WTC11 (cell line): ENCODE data around the gene GNPDA1. TPM values are rescaled to one million over a fixed set of nuclear protein-coding genes. Genes with fewer than 3 reads are reported as not detected.

Experiments
- ATAC-seq: fragments of 200-7000 bp; cut with Tn5 transposase; 2 replicates; pipeline ENCODE4 v1.10.0; 2021; ENCODE audit warnings: mild to moderate bottlenecking, moderate library complexity
- CTCF ChIA-PET: fragments of 300-600 bp; sonication (Branson Sonifier 250); formaldehyde crosslinking; loops from one replicate; lab custom pipeline; 2021; ENCODE audit warnings: antibody characterized with exemption; lab: Charles Lee
- POLR2A ChIA-PET: fragments of 350-600 bp; sonication (Branson Sonifier 250); formaldehyde crosslinking; loops from one replicate; lab custom pipeline; 2021; ENCODE audit warnings: antibody characterized with exemption; lab: Charles Lee
- DNase-seq: peaks from one replicate; pipeline ENCODE4 v3.0.0; 2021; ENCODE audit warnings: low spot score
- H3K27ac Mint-ChIP-seq: 2 replicates; pipeline ENCODE4 v1.8.0; 2021; ENCODE audit warnings: mixed read lengths
- H3K27me3 Mint-ChIP-seq: 2 replicates; pipeline ENCODE4 v1.8.0; 2021; ENCODE audit warnings: low read depth, mild to moderate bottlenecking, moderate library complexity, mixed read lengths
- H3K36me3 Mint-ChIP-seq: 2 replicates; pipeline ENCODE4 v1.8.0; 2021; ENCODE audit warnings: mixed read lengths
- H3K4me1 Mint-ChIP-seq: 2 replicates; pipeline ENCODE4 v1.8.0; 2022; ENCODE audit warnings: mixed read lengths
- H3K4me3 Mint-ChIP-seq: 2 replicates; pipeline ENCODE4 v1.8.0; 2021; ENCODE audit warnings: mild to moderate bottlenecking, moderate library complexity, mixed read lengths
- H3K9me3 Mint-ChIP-seq: 2 replicates; pipeline ENCODE4 v1.8.0; 2021; ENCODE audit warnings: mixed read lengths
- AR ChIP-seq: fragments of 250-450 bp; sonication (Bioruptor Pico); IDR thresholded peaks from 2 replicates; pipeline ENCODE4 v1.9.0; 2021; ENCODE audit warnings: mild to moderate bottlenecking
- CREM ChIP-seq: sonication (generic); formaldehyde crosslinking; IDR thresholded peaks from 2 replicates; pipeline ENCODE4 v1.8.1; 2022; ENCODE audit warnings: mild to moderate bottlenecking, missing genetic modification reagents, moderate library complexity
- CTCF ChIP-seq: fragments of 200-600 bp; IDR thresholded peaks from 2 replicates; pipeline ENCODE4 v1.8.0; 2022; ENCODE audit warnings: antibody characterized with exemption
- FOXP1 ChIP-seq: sonication (generic); formaldehyde crosslinking; IDR thresholded peaks from 2 replicates; pipeline ENCODE4 v1.8.0; 2022; ENCODE audit warnings: missing genetic modification reagents, mild to moderate bottlenecking, moderate library complexity, borderline replicate concordance
- FOXP4 ChIP-seq: sonication (generic); formaldehyde crosslinking; IDR thresholded peaks from 2 replicates; pipeline ENCODE4 v1.8.0; 2022; ENCODE audit warnings: mild to moderate bottlenecking, missing genetic modification reagents
- HMGA2 ChIP-seq: fragments of 250-450 bp; sonication (Bioruptor Pico); IDR thresholded peaks from 2 replicates; pipeline ENCODE4 v1.4.0; 2021; ENCODE audit warnings: mild to moderate bottlenecking, moderate library complexity
- IRF2 ChIP-seq: sonication (generic); formaldehyde crosslinking; IDR thresholded peaks from 2 replicates; pipeline ENCODE4 v1.8.0; 2022; ENCODE audit warnings: low read depth, missing genetic modification reagents, borderline replicate concordance
- JAZF1 ChIP-seq: fragments of 250-450 bp; sonication (Bioruptor Pico); IDR thresholded peaks from 2 replicates; pipeline ENCODE4 v1.9.0; 2021; ENCODE audit warnings: moderate library complexity, mild to moderate bottlenecking, inconsistent platforms
- NFATC4 ChIP-seq: fragments of 250-450 bp; sonication (Bioruptor Pico); IDR thresholded peaks from 2 replicates; pipeline ENCODE4 v1.9.0; 2021; ENCODE audit warnings: mild to moderate bottlenecking
- NFE2L1 ChIP-seq: sonication (generic); formaldehyde crosslinking; IDR thresholded peaks from 2 replicates; pipeline ENCODE4 v1.8.1; 2023; ENCODE audit warnings: missing genetic modification reagents
- NR2C2 ChIP-seq: sonication (generic); formaldehyde crosslinking; IDR thresholded peaks from 2 replicates; pipeline ENCODE4 v1.8.0; 2022; ENCODE audit warnings: mild to moderate bottlenecking, missing genetic modification reagents
- SMAD4 ChIP-seq: sonication (generic); formaldehyde crosslinking; IDR thresholded peaks from 2 replicates; pipeline ENCODE4 v1.8.0; 2022; ENCODE audit warnings: mild to moderate bottlenecking, missing genetic modification reagents
- STAT6 ChIP-seq: sonication (generic); formaldehyde crosslinking; conservative IDR thresholded peaks from 2 replicates; pipeline ENCODE4 v1.8.1; 2023; ENCODE audit warnings: mild to moderate bottlenecking, low read depth, missing genetic modification reagents, moderate library complexity
- TCF7 ChIP-seq: sonication (generic); formaldehyde crosslinking; IDR thresholded peaks from 2 replicates; pipeline ENCODE4 v1.8.0; 2022; ENCODE audit warnings: mild to moderate bottlenecking, low read depth, missing genetic modification reagents, moderate library complexity
- TEAD4 ChIP-seq: sonication (generic); formaldehyde crosslinking; IDR thresholded peaks from 2 replicates; pipeline ENCODE4 v1.8.0; 2022; ENCODE audit warnings: mild to moderate bottlenecking, missing genetic modification reagents
- USF1 ChIP-seq: sonication (generic); formaldehyde crosslinking; IDR thresholded peaks from 2 replicates; pipeline ENCODE4 v1.8.0; 2022; ENCODE audit warnings: mild to moderate bottlenecking, missing genetic modification reagents
- ZNF219 ChIP-seq: sonication (generic); formaldehyde crosslinking; IDR thresholded peaks from 2 replicates; pipeline ENCODE4 v1.8.0; 2023; ENCODE audit warnings: missing genetic modification reagents, mild to moderate bottlenecking, borderline replicate concordance
- ZNF317 ChIP-seq: sonication (generic); formaldehyde crosslinking; IDR thresholded peaks from 2 replicates; pipeline ENCODE4 v1.8.1; 2023; ENCODE audit warnings: low read depth, mild to moderate bottlenecking, moderate library complexity, missing genetic modification reagents, borderline replicate concordance
- ZNF396 ChIP-seq: fragments of 250-450 bp; sonication (Bioruptor Pico); IDR thresholded peaks from 2 replicates; pipeline ENCODE4 v1.8.0; 2021; ENCODE audit warnings: mild to moderate bottlenecking, moderate library complexity, borderline replicate concordance
- total RNA-seq: library from RNA; stranded (reverse); gene quantifications from 3 replicates; pipeline ENCODE4 v1.2.3, GENCODE V29; 2021

GNPDA1 gene
- total RNA-seq, 1 experiment from 2014 or later: 54.8 TPM

GRCh38 chr5:142020122-142020659 is 7.4 kb upstream of the GNPDA1 start:
- CTCF ChIA-PET: interaction anchor here (1.6 kb wide), 1 partner anchor 9 kb away, joined by 5 read pairs; no protein-coding TSS in a partner anchor
- POLR2A ChIA-PET: no interaction called here
- Mint-ChIP-seq H3K4me3 (no peak overlapping the region), H3K4me1 (peaks cover 11% of the 10 kb centered on the region), H3K36me3 (peaks cover 6% of the 10 kb centered on the region)
- no peak for TF ChIP-seq NFATC4 (CRISPR knock-in tag)
- no peak for TF ChIP-seq ZNF317 (CRISPR knock-in tag)
- TF ChIP-seq IRF2 (CRISPR knock-in tag): no peak
- no peak for TF ChIP-seq NR2C2
- TF ChIP-seq ZNF396 (CRISPR knock-in tag): no peak
- no peak for TF ChIP-seq FOXP1 (CRISPR knock-in tag)
- TF ChIP-seq AR (CRISPR knock-in tag): no peak
- TF ChIP-seq HMGA2 (CRISPR knock-in tag): no peak
- TF ChIP-seq, all 79 proteins: peak for 0
- H3K9me3 Mint-ChIP-seq: peaks cover 14% of the 10 kb centered on the region
- no peak overlapping the region for H3K27ac Mint-ChIP-seq
- peaks cover 5% of the 10 kb centered on the region; the same call in 1 of the 2 replicates for H3K27me3 Mint-ChIP-seq
- no peak for ATAC-seq
- no peak for DNase-seq

- Mint-ChIP-seq H3K9me3 (peaks cover 14% of the 10 kb centered on the region), H3K4me1 (peaks cover 9% of the 10 kb centered on the region), H3K36me3 (peaks cover 6% of the 10 kb centered on the region), H3K27me3 (peaks cover 5% of the 10 kb centered on the region; the same call in 1 of the 2 replicates), H3K27ac (no peak overlapping the region), H3K4me3 (no peak overlapping the region)
- POLR2A ChIA-PET: no interaction called here
- CTCF ChIA-PET: no interaction called here
- ATAC-seq: no peak
- no peak for DNase-seq
- TF ChIP-seq CREM (CRISPR knock-in tag) (no peak), USF1 (CRISPR knock-in tag) (no peak), AR (CRISPR knock-in tag) (no peak), CTCF (no peak), SMAD4 (CRISPR knock-in tag) (no peak), NFE2L1 (CRISPR knock-in tag) (no peak), IRF2 (CRISPR knock-in tag) (no peak), JAZF1 (CRISPR knock-in tag) (no peak), TEAD4 (CRISPR knock-in tag) (no peak), TCF7 (no peak), ZNF219 (CRISPR knock-in tag) (no peak), STAT6 (no peak), FOXP4 (no peak), HMGA2 (CRISPR knock-in tag) (no peak)
Observed at GRCh38 chr5:142017832-142018427, 5.1 kb upstream of the GNPDA1 start.
